ENCODE results near the gene IGF1R.

The IGF1R gene

GRCh38 chr15:98671060-98672008, 23.0 kb downstream of the IGF1R start:
- no peak for DNase-seq (ENCODE audit: low read depth in 1 of 2, low spot score in 1 of 2)

- no peak for DNase-seq (ENCODE audit: low read depth in 1 of 2, low spot score in 1 of 2)
These were observed 24.8 kb downstream of the IGF1R start for GRCh38 chr15:98673133-98673532.

- no peak for DNase-seq (ENCODE audit: low read depth in 1 of 2, low spot score in 1 of 2)
These were observed 26.0 kb downstream of the IGF1R start for GRCh38 chr15:98674336-98674735.

GRCh38 chr15:98676586-98677270, 28.4 kb downstream of the IGF1R start:
- DNase-seq (ENCODE audit: low read depth in 1 of 2, low spot score in 1 of 2) = no peak

- no peak for DNase-seq (ENCODE audit: low read depth in 1 of 2, low spot score in 1 of 2)
These were observed 29.2 kb downstream of the IGF1R start for GRCh38 chr15:98677345-98678059.

- no peak for DNase-seq (ENCODE audit: low read depth in 1 of 2, low spot score in 1 of 2)
These were observed 30.1 kb downstream of the IGF1R start for GRCh38 chr15:98678484-98678883.

- no peak for DNase-seq (ENCODE audit: low read depth in 1 of 2, low spot score in 1 of 2)
These were observed 32.7 kb downstream of the IGF1R start for GRCh38 chr15:98681061-98681460.

GRCh38 chr15:98682992-98683701, 34.8 kb downstream of the IGF1R start:
- no peak for DNase-seq (ENCODE audit: low read depth in 1 of 2, low spot score in 1 of 2)

- no peak for DNase-seq (ENCODE audit: low read depth in 1 of 2, low spot score in 1 of 2)
These were observed 35.5 kb downstream of the IGF1R start for GRCh38 chr15:98683831-98684230.

GRCh38 chr15:98684436-98684835, 36.1 kb downstream of the IGF1R start:
- DNase-seq (ENCODE audit: low read depth in 1 of 2, low spot score in 1 of 2) = no peak

- DNase-seq (ENCODE audit: low read depth in 1 of 2, low spot score in 1 of 2) = no peak
These were observed 36.7 kb downstream of the IGF1R start for GRCh38 chr15:98684995-98685525.

- DNase-seq (ENCODE audit: low read depth in 1 of 2, low spot score in 1 of 2) = no peak
These were observed 38.6 kb downstream of the IGF1R start for GRCh38 chr15:98686983-98687382.

GRCh38 chr15:98689431-98689861, 41.1 kb downstream of the IGF1R start:
- DNase-seq (ENCODE audit: low read depth in 1 of 2, low spot score in 1 of 2) = no peak

- no peak for DNase-seq (ENCODE audit: low read depth in 1 of 2, low spot score in 1 of 2)
These were observed 42.1 kb downstream of the IGF1R start for GRCh38 chr15:98690272-98690950.

- no peak for DNase-seq (ENCODE audit: low read depth in 1 of 2, low spot score in 1 of 2)
These were observed 43.9 kb downstream of the IGF1R start for GRCh38 chr15:98692213-98692612.

GRCh38 chr15:98694161-98694560, 45.8 kb downstream of the IGF1R start:
- DNase-seq (ENCODE audit: low read depth in 1 of 2, low spot score in 1 of 2) = no peak

- no peak for DNase-seq (ENCODE audit: low read depth in 1 of 2, low spot score in 1 of 2)
These were observed 50.5 kb downstream of the IGF1R start for GRCh38 chr15:98698792-98699191.

GRCh38 chr15:98699591-98700424, 51.5 kb downstream of the IGF1R start:
- no peak for DNase-seq (ENCODE audit: low read depth in 1 of 2, low spot score in 1 of 2)

- DNase-seq (ENCODE audit: low read depth in 1 of 2, low spot score in 1 of 2) = no peak
These were observed 52.2 kb downstream of the IGF1R start for GRCh38 chr15:98700519-98700918.

Data from activated T-helper 1 cell treated with anti-CD3 and anti-CD28 coated beads, Interleukin-2, amount 50 U/mL, for 16 hours (primary cell).